Right atrium auricular region (tissue), 2 donors: ENCODE measurements around the gene FECH. TPM values are rescaled to one million over a fixed set of nuclear protein-coding genes. Genes with fewer than 3 reads are reported as not detected.

Source experiments
- DNase-seq: peaks from one replicate; pipeline ENCODE4 v3.0.0-alpha.2; 2019; ENCODE audit warnings: low spot score
- H3K27ac ChIP-seq, 2 donors: fragments of 200-600 bp; sonication (generic); 1 replicate in 1 of 2; 2 replicates in 1 of 2; pipeline ENCODE4 v1.5.1; 2016 to 2019
- H3K27me3 ChIP-seq, 2 donors: fragments of 200-600 bp; sonication (generic); one replicate each; pipeline versions ENCODE4 v1.5.1 to v1.6.0; 2017 to 2019
- H3K36me3 ChIP-seq: fragments of 200-600 bp; sonication (generic); one replicate; pipeline ENCODE4 v1.5.1; 2016
- H3K4me1 ChIP-seq, 2 donors: fragments of 200-600 bp; sonication (generic); one replicate each; pipeline versions ENCODE4 v1.5.1 to v1.6.0; 2017 to 2019
- H3K4me3 ChIP-seq, 2 donors: fragments of 200-600 bp; sonication (generic); 1 replicate in 1 of 2; 2 replicates in 1 of 2; pipeline ENCODE4 v1.5.1; 2017 to 2019; ENCODE audit warnings: mild to moderate bottlenecking in 1 of 2, moderate library complexity in 1 of 2
- H3K9me3 ChIP-seq, 2 donors: fragments of 200-600 bp; sonication (generic); one replicate each; pipeline ENCODE4 v1.5.1; 2019
- total RNA-seq, 2 donors: library from RNA; depleted of rRNA; stranded (reverse); fragments of >200 nt; gene quantifications; one replicate each; pipeline ENCODE4 v1.1.0, GENCODE V29; 2016
- TF ChIP-seq, protein P1 (sequence below), 2 donors: fragments of 200-600 bp; sonication (generic); IDR thresholded peaks; one replicate each; pipeline ENCODE4 v1.5.1; 2019; ENCODE audit warnings: antibody characterized with exemption in 2 of 2

Gene FECH, protein sequence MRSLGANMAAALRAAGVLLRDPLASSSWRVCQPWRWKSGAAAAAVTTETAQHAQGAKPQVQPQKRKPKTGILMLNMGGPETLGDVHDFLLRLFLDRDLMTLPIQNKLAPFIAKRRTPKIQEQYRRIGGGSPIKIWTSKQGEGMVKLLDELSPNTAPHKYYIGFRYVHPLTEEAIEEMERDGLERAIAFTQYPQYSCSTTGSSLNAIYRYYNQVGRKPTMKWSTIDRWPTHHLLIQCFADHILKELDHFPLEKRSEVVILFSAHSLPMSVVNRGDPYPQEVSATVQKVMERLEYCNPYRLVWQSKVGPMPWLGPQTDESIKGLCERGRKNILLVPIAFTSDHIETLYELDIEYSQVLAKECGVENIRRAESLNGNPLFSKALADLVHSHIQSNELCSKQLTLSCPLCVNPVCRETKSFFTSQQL
- total RNA-seq, result 10 to 100 TPM; 27.1 to 62.7 TPM

DNA sequence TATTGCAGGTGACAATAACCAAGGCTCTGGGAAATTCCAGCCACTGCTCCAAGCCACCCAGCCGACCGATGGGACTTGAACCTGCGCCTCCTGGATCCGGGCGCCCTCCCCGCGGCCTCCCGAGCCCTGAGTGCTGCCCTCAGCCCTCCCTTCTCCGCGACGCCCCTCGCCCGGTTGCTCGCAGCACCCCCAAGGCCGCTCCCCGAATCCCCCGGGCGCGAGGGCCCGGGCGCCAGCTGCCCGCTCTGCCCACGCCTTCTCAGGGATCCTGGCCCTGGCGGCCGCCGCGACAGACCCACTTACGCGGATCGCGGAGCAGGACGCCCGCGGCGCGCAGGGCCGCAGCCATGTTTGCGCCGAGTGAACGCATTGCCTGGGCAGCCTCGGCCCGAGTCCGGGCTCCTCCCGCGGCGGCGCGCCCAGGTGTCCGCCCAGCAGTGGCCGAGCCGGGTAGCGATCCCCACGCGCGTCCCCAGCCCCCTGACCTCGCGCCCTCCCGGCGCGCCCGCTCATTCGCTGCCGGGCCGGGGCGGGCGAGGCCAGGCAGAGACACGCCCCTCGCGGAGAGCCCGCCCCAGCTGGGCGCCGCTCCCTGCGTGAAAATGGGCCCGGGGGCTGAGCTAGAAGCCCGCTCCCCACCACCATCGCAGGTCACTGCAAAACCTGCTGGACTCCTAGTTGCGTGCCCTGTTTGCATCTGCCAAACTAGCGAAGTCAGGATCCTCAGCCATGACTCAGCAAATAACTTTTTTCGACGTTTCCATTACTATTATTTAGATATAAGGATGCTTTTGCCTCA lies at the start of gene FECH:
Gene FECH, minus strand, starts transcription at position 452 of the 799 bp plus-strand sequence. Its CDS starts 82 bp downstream, at position 370.
- peak within 1 kb of the TSS; percentile 76 to 96 for H3K4me3 ChIP-seq
- H3K27ac ChIP-seq, result peak within 1 kb of the TSS; percentile 90 to 94
- DNase-seq, result peak; percentile 76
- no peaks in the 10 kb centered on the region for H3K9me3 ChIP-seq
- TF ChIP-seq, protein P1, sequence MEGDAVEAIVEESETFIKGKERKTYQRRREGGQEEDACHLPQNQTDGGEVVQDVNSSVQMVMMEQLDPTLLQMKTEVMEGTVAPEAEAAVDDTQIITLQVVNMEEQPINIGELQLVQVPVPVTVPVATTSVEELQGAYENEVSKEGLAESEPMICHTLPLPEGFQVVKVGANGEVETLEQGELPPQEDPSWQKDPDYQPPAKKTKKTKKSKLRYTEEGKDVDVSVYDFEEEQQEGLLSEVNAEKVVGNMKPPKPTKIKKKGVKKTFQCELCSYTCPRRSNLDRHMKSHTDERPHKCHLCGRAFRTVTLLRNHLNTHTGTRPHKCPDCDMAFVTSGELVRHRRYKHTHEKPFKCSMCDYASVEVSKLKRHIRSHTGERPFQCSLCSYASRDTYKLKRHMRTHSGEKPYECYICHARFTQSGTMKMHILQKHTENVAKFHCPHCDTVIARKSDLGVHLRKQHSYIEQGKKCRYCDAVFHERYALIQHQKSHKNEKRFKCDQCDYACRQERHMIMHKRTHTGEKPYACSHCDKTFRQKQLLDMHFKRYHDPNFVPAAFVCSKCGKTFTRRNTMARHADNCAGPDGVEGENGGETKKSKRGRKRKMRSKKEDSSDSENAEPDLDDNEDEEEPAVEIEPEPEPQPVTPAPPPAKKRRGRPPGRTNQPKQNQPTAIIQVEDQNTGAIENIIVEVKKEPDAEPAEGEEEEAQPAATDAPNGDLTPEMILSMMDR (IDR thresholded peaks at IDR 0.05), result no peak
- no peaks in the 10 kb centered on the region for H3K27me3 ChIP-seq
- H3K36me3 ChIP-seq, result no peaks in the 10 kb centered on the region
- peaks cover 0 to 21% of the 10 kb centered on the region in 2 donors for H3K4me1 ChIP-seq

DNA sequence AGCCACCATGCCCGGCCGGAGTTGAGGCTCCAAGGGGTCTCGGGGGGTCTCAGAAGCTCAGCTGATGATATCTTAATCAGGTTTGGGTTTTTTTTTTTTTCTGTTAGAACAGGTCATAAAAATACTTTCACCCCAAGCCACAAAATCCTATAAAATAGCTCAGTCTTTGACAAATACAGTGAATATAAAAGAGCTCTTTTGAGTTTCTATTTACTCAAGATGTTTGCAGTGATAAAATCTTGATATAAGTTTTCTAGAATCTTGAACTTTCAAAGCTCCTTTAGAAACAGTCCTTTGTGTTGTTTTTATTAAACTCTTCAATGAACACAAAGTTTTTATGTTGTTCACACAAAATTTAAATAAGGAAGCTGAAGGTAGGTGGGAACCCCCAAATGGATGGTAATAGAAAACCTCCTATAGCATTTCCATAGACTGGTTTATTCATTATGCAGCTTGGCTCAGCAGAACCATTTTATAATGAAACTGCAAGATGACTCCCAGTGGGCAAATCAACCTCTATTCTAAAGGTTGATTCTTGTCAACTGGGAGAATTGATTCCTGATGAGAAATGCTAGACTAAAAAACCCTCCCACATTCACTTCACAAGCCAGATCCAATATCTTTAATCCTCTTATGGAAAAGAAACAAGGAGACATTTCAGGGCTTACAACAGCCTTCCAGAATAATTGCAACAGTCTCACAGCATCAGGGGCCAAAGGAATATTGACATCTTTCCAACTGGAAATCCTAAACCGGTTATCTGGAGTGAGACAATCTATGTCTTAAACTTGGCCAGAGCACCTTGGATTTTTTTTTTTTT lies 48.7 kb upstream of the FECH start:
- Histone ChIP-seq H3K4me1 (peaks cover 0 to 14% of the 10 kb centered on the region in 2 donors), H3K36me3 (no peaks in the 10 kb centered on the region), H3K27me3 (no peaks in the 10 kb centered on the region), H3K9me3 (no peaks in the 10 kb centered on the region), H3K4me3 (no peak overlapping the region), H3K27ac (no peak overlapping the region)
- TF ChIP-seq, protein P1 (IDR thresholded peaks at IDR 0.05), result no peak
- no peak for DNase-seq

DNA sequence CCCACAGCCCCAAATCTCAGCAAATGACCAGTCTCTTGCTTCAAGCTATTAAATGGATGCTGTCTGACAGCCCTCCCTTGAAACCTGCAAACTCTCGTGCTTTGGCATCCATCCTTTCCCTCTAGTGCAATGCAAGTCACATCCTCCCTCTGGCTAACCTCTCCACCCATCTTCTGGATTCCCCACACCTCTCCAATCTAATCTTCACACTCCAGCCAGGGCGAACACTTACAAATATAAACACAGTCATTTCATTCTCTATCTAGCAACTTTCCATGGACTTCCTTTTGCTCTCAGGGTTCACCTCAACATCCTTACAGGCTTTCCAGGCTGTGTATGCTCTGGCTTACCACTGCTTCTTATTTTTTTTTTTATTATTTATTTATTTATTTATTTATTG lies 45.2 kb upstream of the FECH start:
- Histone ChIP-seq H3K4me1 (peaks cover 0 to 18% of the 10 kb centered on the region in 2 donors), H3K27ac (peak overlapping the region in 1 of 2 donors; percentile 12), H3K27me3 (no peaks in the 10 kb centered on the region), H3K36me3 (no peaks in the 10 kb centered on the region), H3K9me3 (no peaks in the 10 kb centered on the region), H3K4me3 (no peak overlapping the region)
- TF ChIP-seq, protein P1 (IDR thresholded peaks at IDR 0.05), result no peak
- no peak for DNase-seq

DNA sequence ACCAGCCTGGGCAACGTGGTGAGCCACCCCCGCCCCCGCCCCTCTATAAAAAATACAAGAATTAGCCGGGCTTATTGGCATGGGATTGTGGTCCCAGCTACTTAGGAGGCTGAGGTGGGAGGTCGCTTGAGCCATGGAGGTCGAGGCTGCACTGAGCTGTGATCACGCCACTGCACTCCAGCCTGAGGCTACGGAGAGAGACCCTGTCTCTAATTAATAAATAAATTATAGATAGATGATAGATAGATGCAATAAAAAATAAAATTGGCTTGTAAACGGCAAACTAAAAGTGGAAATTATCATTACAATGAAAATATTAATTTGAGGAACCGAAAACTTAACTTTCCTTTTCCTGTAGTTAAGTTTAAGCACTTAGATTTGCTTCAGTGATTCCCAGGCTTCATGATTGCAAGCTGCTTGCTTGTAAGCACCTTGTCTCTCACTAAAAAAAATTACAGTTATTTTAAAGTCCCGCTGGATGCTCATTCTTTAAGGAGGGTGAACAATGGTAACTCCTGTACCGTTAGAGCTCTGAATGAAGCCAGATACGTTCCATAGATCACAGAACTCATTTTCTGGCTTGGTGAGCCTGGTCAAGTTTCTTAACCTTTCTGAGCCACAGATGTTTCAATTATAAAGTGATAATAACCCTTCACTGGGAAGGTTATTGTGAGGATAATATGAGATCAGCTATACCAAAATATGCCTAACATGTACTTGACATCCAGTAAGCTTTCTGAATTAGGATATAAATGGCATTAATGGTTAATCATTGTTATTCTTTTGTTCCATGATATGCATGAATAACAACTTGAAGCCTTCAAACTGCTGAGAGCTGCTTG lies 44.5 kb upstream of the FECH start:
- Histone ChIP-seq H3K27ac (peak overlapping the region; percentile 79 to 81), H3K4me1 (peaks cover 0 to 18% of the 10 kb centered on the region in 2 donors), H3K36me3 (no peaks in the 10 kb centered on the region), H3K9me3 (no peaks in the 10 kb centered on the region), H3K27me3 (no peaks in the 10 kb centered on the region), H3K4me3 (peak overlapping the region; percentile 58 to 68)
- DNase-seq, result no peak
- TF ChIP-seq, protein P1 (IDR thresholded peaks at IDR 0.05), result no peak
